ENCODE measurements around the gene DNASE1L1. TPM values are rescaled to one million over a fixed set of nuclear protein-coding genes. Genes with fewer than 3 reads are reported as not detected.
"Not testable (repeated sequence)": the region's sequence is repeated elsewhere in the genome, so short reads cannot be mapped to it uniquely, and the experiment has no call there.

DNASE1L1 gene
- total RNA-seq, 1 donor from 2014 or later: 52.5 TPM

GRCh38 chrX:154402622-154403127 is 6.4 kb downstream of the DNASE1L1 start:
- TF ChIP-seq CTCF (IDR thresholded peaks at IDR 0.05): no peak
- no peaks in the 10 kb centered on the region for H3K9me3 ChIP-seq
- DNase-seq (ENCODE audit: low spot score in 2 of 2): peak in 1 of 2 donors; percentile 63
- no peaks in the 10 kb centered on the region for H3K27me3 ChIP-seq
- H3K4me3 ChIP-seq: no peak overlapping the region
- intact Hi-C loops (cut with DNase I): no loop called here
- H3K4me1 ChIP-seq: peaks cover 0 to 6% of the 10 kb centered on the region in 2 donors
- peaks cover 10 to 19% of the 10 kb centered on the region in 2 donors for H3K36me3 ChIP-seq
- H3K27ac ChIP-seq: no peak overlapping the region

- TF ChIP-seq CTCF (IDR thresholded peaks at IDR 0.05): no peak
- intact Hi-C loops (cut with DNase I): no loop called here
- H3K27ac ChIP-seq: no peak overlapping the region
- peaks cover 0 to 6% of the 10 kb centered on the region in 2 donors for H3K4me1 ChIP-seq
- no peak for DNase-seq (ENCODE audit: low spot score in 2 of 2)
- no peaks in the 10 kb centered on the region for H3K27me3 ChIP-seq
- H3K4me3 ChIP-seq: no peak overlapping the region
- H3K9me3 ChIP-seq: no peaks in the 10 kb centered on the region
- peaks cover 10 to 19% of the 10 kb centered on the region in 2 donors for H3K36me3 ChIP-seq
Measured at GRCh38 chrX:154401918-154402621, 7.0 kb downstream of the DNASE1L1 start.

GRCh38 chrX:154401045-154401799 is 7.8 kb downstream of the DNASE1L1 start:
- Histone ChIP-seq H3K4me3 (no peak overlapping the region), H3K27me3 (no peaks in the 10 kb centered on the region), H3K36me3 (peaks cover 10 to 19% of the 10 kb centered on the region in 2 donors), H3K4me1 (peaks cover 0 to 9% of the 10 kb centered on the region in 2 donors), H3K27ac (no peak overlapping the region), H3K9me3 (no peaks in the 10 kb centered on the region)
- peak in 1 of 2 donors; percentile 57 for DNase-seq (ENCODE audit: low spot score in 2 of 2)
- intact Hi-C loops (cut with DNase I): no loop called here
- TF ChIP-seq CTCF (IDR thresholded peaks at IDR 0.05): no peak

GRCh38 chrX:154400369-154400817 is 8.7 kb downstream of the DNASE1L1 start:
- DNase-seq (ENCODE audit: low spot score in 2 of 2); H3K27me3 ChIP-seq; H3K4me1 ChIP-seq; intact Hi-C loops (cut with DNase I); H3K27ac ChIP-seq; H3K9me3 ChIP-seq: not testable (repeated sequence)
- Histone ChIP-seq H3K36me3 (peaks cover 10 to 19% of the 10 kb centered on the region in 2 donors), H3K4me3 (peak overlapping the region in 1 of 2 donors; percentile 91)

- Histone ChIP-seq H3K4me3 (peak overlapping the region; percentile 56 to 91), H3K4me1 (peaks cover 0 to 9% of the 10 kb centered on the region in 2 donors), H3K9me3 (no peaks in the 10 kb centered on the region), H3K36me3 (peaks cover 10 to 16% of the 10 kb centered on the region in 2 donors), H3K27me3 (no peaks in the 10 kb centered on the region), H3K27ac (peak overlapping the region; percentile 94 to 97)
- no peak for TF ChIP-seq CTCF (IDR thresholded peaks at IDR 0.05)
- DNase-seq (ENCODE audit: low spot score in 2 of 2): peak in 1 of 2 donors; percentile 57
- intact Hi-C loops (cut with DNase I): no loop called here
Measured at GRCh38 chrX:154399527-154400368, 9.3 kb downstream of the DNASE1L1 start.
